SIG-M5 treated with dmso at 0.1 percent for 504 hours (cell line): ENCODE results near the gene FLYWCH2.
A peak's percentile ranks its signal among the peaks of the same experiment; 100 is the strongest.

Experiments
- DNase-seq: peaks from one replicate; lab custom pipeline; 2025; ENCODE audit not compliant: unreplicated experiment; lab: John Stamatoyannopoulos, UW

FLYWCH2 gene

GRCh38 chr16:2853531-2854073 lies 29.4 kb upstream of the FLYWCH2 start:
- DNase-seq: no peak

DNA sequence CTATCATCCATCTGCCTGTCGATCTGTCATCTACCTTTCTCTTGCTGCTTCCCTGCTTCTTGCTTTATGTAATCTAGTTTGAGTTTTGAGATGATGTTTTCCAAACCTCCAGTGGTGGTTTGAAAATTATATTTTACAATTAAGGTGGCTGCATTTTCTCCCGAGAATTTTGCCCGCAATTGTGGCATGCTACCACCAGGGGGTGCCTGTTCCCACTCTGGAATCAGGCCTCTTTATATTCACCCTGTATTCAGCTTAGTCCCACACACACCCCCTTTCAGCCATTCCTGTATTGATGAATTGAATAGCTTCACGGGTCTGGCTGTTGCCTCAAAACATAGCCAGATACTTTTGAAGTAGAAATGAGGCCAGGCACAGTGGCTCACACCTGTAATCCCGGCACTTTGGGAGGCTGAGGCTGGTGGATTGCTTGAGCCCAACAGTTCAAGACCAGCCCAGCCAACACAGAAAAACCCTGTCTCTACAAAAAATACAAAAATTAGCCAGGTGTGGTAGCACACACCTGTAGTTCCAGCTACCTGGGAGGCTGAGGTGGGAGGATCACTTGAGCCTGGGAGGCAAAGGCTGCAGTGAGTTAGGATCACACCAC lies 28.2 kb upstream of the FLYWCH2 start:
- no peak for DNase-seq

DNA sequence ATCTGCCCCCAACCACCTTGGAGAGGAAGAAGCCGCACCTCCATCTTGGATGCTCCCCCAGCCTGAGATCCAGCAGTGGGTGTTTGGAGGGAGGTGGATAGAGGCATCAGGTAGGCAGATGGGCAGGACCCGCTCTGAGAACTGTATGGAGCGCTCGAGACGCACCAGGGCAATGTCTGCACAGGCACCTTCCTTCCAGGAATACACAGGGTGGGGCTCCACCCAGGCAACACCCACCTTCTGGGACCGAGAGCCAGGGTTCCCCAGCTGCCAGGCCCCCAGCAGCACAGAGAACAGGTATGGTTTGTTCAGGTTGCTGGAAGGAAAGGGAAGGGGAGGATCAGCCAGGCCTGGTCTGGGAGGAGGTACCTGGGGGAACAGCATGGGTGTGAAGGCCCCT lies 27.5 kb upstream of the FLYWCH2 start:
- DNase-seq: no peak

DNA sequence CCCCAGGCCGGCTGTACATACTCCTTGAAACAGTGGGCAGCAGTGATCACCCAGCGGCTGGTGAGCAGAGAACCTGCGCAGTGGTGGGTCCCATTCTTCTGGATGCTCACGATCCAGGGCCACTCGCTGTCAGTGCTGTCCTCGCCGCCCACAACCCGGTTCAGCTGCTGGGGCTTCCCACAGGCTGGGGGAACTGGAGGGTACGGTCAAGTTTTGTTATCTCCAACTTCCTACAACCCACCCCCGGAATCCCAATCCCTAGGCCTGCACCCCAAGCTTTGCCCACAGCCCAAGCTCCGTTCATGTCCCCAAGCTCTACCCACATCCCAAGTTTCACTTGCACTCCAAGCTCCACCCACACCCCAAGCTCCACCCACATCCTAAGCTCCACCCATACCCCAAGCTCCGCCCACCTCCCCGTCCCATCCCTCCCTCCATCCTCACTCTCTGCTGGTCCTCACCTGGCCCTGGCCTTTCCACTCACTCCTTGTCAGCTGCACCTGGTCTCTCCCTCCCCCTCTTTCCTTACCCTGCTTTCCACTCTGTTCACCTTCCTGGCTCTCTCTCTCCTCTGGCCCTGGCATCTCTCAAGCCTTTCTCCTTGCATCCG lies 26.8 kb upstream of the FLYWCH2 start:
- DNase-seq: no peak

- DNase-seq: no peak
Observed at GRCh38 chr16:2856686-2857450, 26.1 kb upstream of the FLYWCH2 start.

- no peak for DNase-seq
Observed at GRCh38 chr16:2857451-2858244, 25.4 kb upstream of the FLYWCH2 start, which contains the start of gene PRSS22. Gene PRSS22, minus strand, starts transcription at chr16:2858170. Its CDS starts 66 bp downstream, at chr16:2858104.

DNA sequence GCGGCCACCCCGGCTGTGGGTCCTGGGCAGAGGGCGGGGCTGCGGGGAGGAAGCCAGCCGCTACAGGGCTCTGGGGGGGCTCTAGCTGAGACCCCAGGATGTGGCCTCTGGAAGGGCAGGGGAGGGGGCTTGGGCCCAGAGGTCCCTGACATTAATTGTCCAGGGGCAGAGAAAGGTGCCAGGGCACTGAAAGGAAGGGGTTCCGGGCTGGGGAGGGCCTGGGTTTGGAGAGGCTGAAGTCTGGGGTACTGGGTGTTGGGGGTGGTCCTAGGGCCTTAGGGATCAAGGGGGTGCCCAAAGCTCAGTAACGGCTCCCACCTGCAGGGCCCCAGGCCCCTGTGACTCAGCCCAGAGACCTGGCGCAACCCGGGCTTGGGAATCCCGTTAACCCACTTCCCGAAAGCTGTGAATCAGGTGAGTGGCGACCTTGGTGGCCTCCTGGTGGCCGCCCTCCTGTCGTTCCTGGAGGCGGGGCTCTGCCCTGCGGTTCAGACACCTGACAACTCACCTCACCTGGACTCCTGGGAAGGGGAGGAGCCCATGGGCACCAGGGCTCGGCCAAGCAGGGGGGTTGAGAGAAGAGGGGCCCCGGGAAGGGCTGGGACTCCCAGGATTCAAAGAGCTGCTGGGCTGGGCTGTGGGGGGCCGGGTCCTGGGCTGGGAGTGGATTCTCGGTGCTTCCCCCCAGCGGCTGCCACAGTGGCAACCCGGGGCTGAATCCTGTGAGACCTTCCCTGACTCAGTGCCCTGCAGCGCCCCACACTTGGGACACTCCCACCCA lies 24.6 kb upstream of the FLYWCH2 start:
- peak; percentile 17 for DNase-seq

GRCh38 chr16:2859686-2860265 lies 23.2 kb upstream of the FLYWCH2 start:
- DNase-seq: no peak

- DNase-seq: no peak
Observed at GRCh38 chr16:2860826-2861567, 22.0 kb upstream of the FLYWCH2 start.

GRCh38 chr16:2865651-2866050 lies 17.4 kb upstream of the FLYWCH2 start:
- DNase-seq: no peak

GRCh38 chr16:2866431-2866830 lies 16.6 kb upstream of the FLYWCH2 start:
- DNase-seq: no peak

- no peak for DNase-seq
Observed at GRCh38 chr16:2867661-2867986, 15.4 kb upstream of the FLYWCH2 start.

DNA sequence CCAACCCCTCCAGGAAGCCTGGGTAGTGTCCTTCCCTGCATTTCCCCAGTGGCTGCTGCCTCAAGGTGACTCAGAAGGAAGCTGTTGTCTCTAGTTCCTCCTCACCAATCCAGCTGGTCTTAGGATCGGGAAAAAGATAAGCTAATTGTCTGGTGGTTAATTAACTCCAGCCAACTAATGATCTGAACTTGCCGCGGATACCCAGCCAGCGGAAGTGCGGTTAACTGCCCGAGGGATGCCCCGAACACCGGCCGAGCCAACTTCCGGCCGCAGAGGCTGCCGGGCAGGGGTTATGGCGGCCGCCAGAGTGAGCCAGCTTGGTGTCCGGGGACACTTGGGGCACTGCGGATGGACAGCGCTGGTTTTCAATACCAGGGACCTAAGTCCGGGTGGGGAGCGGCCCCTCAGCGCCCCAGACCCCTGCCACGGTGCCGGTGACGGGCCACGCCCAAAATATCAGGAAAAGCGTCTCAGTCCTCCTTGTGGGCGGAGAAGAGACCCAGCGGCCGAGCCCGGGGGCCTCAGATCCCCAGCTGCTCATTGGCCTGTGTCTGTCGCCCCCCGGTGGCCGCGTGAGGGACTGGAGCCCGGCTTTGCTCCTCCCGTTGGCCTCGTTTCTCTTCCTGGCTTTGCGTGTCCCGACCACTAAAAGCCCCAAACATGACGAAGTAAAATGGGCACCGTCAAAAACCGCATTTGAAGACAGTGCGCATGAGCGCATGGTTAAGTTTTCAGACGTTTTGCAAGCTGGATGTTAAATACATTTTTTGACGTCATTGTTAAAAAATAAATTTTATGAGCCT lies 14.8 kb upstream of the FLYWCH2 start:
- DNase-seq: peak; percentile 91

GRCh38 chr16:2871926-2872325 lies 11.1 kb upstream of the FLYWCH2 start:
- DNase-seq: no peak

DNA sequence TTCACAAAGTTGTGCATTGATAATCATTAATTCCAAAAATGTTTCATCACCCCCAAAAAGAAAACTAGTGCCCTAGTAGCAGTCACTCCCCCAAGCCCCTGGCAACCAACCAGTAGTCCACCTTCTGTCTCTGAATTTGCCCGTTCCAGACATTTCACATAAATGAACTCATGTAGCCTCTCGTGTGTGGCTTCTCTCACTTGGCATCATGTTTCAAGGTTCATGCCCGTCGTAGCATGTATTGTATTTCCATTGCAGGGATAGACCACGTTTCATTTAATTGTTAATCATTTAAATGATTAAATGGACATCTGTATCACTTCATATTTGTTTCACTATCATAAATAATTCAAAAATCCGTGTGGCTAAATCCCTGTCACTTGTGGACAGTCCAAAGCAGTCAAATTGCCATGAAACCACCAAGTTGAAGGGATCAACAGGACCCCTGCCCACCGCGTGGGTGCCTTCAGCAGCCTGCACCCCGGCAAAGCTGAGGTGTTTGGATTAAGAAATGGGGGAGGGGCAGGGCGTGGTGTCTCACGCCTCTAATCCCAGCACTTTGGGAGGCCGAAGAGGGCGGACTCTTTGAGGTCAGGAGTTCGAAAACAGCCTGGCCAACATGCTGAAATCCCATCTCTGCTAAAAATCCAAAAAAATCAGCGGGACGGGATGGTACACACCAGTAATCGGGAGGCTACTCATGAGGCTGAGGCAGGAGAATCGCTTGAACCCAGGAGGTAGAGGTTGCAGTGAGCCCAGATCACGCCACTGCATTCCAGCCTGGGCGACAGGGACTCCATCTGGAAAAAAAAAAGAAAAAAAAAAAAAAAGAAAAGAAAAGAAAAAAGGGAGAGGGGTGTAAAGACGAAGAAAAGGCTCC lies 8.7 kb upstream of the FLYWCH2 start:
- no peak for DNase-seq

DNA sequence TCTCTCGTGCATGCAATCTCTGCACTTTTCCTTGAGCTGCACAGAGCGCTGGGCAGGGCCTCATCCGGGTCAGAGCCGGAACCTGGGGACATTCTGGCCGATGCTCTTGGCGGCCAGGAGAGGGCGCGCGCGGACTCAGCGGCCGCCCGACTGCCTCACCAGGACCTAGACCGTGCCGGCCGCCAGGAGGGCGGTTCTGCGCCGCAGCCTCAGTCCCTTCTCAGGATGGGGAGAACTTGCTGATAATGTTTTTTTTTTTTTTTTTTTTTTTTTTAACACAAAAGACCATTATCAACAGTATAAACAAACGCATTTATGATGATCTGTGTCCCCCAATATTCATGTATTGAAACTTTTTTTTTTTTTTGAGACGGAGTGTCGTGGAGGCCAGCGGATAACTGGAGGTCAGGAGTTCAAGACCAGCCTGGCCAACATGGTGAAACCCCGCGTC lies 8.1 kb upstream of the FLYWCH2 start:
- peak; percentile 69 for DNase-seq

GRCh38 chr16:2879854-2880508 lies 3.0 kb upstream of the FLYWCH2 start:
- no peak for DNase-seq
